GM08714 (cell line): ENCODE measurements around the gene FOXG1.

Source experiments
- H3K4me3 ChIP-seq: fragments of 200-500 bp; sonication (Bioruptor generic); 2 replicates; pipeline ENCODE4 v1.5.1; 2014; ENCODE audit warnings: mild to moderate bottlenecking, low read length, inconsistent platforms
- ZNF274 ChIP-seq: IDR thresholded peaks from 2 replicates; pipeline ENCODE4 v1.6.1; 2012; ENCODE audit warnings: mild to moderate bottlenecking, low read depth, low read length

The FOXG1 gene

DNA sequence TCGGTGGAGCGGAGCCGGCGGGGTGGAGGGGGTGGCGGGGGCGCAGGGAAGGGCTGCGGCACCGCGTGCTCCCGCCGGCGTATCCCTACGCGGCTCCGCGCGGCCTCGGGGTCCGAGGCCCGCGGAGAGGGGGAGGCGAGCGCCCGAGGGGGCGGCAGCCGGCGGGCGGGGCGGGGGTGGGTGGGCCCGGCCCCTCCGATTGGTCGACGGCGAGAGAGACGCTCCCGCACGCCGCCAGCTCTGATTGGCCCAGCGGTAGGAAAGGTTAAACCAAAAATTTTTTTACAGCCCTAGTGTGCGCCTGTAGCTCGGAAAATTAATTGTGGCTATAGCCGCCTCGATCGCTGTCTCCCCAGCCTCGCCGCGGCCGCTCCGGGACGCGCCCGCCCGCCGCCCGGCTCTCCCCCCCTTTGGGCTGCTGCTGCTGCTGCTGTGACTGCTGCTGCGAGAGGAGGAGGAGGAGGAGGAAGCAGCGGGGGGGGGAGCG lies at the start of gene FOXG1:
FOXG1 (plus strand) TSS at position 319 of the 487 bp plus-strand sequence. CDS start 493 bp downstream, outside the sequence.
- no peak for TF ChIP-seq ZNF274
- H3K4me3 ChIP-seq, result peak within 1 kb of the TSS; percentile 51

DNA sequence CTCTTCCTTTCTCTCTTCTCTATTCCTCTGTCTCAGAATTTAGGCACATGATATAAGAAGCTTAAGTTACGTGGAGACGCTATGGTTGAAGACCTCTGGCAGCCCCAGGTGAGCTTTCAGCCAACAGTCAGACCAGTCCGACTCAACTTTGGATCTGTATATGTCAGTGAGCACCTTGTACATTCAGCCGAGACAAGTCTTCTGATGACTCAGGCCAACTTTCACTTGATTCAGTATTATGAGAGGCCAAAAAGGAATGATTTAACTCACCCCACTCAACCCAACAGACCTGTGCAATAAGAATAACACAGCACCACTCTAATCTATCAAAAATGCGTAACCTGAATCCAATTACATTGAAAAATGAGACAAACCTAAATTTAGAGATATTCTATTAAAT lies 47.5 kb upstream of the FOXG1 start:
- no peak overlapping the region for H3K4me3 ChIP-seq
- TF ChIP-seq ZNF274, result no peak

DNA sequence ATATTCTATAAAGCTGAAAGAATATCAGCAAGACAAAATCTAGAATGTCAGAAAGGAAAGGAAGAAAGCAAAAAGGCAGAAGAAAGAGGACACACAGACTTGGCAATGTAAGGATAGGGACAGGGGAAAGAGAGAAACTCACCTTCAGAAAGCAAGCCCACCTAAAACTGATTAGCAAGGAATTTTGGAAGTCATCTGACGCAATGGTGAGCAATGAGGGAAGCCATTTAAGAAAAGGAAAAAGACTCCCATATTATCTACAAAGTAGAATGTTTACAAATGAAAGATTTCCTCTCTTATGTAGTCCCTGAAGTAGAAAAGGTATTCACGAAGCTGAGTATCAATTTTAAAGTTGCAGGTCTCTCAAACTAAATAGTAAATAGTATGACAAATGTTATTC lies 35.2 kb upstream of the FOXG1 start:
- no peak for TF ChIP-seq ZNF274
- H3K4me3 ChIP-seq, result no peak overlapping the region

DNA sequence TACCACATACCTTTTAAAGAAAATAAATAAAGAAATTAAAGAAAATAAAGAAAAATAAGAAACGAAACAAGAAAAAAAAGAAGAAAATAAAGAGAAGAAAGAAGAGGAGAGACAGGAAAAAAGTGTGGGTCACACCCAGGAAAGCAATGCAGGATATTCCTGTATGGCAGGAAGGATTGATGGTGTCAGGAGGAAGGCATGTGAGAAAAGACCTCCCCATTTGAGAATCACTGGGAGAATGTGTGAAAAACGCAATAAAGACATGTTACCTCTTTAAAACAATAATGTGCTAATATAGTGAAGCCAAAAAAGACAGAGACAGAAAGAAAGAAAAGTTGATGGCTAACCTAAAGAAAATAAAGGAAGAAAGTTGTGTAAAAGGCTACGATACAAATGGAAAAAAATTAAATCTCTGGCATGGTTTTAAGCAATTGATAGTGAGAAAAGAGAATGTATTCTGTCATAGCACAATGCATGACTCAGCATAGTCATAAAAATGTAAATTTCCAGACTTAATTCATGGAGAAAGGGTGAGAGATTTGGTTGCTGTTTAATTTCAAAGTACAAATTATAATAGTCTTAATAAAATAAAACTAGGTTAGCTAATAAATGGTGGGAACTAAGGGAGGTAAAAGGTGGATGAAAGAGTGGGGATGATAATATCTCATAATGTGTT lies 24.3 kb upstream of the FOXG1 start:
- H3K4me3 ChIP-seq, result no peak overlapping the region
- no peak for TF ChIP-seq ZNF274

DNA sequence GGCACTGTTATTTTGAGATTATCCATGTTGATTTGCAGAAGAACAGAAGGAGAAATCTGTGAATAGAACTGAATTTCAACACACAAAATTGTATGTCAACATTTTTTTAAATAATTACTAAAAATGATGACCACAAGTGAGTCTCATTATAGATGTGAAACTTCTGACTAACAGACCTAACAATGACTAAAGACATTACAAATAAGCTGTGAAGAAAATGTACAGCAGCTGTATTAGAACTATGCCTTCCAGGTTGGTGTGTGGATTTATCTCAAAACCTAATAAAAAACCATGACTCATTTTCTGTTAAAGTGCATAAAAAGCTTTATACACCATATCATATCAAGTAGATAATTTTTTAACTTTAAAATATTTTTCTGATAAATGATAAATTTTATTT lies 22.5 kb upstream of the FOXG1 start:
- TF ChIP-seq ZNF274, result no peak
- H3K4me3 ChIP-seq, result no peak overlapping the region

DNA sequence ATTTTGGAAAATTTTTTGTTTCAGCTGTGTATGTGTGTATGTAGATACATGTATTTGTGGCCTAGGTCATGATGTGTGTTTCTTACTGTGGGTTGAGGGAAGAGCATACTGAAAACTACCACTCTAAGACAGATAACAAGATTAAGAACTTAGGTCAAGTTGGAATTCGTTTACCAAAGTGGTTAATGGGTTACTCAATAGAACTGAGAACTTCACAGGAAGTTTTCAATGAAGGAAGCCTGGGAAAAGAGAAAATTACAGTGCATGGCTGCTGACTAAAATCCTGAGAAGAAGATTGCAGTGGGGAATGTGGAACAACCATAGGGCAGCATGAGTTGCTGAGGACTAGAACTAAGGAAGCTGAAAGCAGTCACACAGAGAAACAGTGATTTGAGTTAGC lies 21.4 kb upstream of the FOXG1 start:
- H3K4me3 ChIP-seq, result no peak overlapping the region
- TF ChIP-seq ZNF274, result no peak

DNA sequence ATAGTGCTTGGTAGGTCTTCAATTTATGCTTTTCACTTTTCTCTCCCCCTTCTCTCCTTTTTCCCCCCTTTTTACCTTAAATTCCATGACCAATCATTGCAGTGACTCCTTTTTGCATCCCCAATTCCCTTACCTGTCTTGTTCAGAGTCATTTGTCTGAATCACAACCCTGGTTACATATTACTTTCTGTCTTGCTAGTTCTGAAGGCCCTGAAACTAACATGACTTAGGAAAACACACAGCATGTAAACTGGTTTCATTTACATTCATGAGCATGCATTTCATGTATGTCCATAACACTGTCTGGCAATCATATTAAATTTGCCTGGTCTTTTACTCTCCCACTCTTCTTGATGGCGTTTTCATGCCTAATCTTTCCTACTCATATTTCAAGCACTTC lies 20.3 kb upstream of the FOXG1 start:
- TF ChIP-seq ZNF274, result no peak
- H3K4me3 ChIP-seq, result no peak overlapping the region

DNA sequence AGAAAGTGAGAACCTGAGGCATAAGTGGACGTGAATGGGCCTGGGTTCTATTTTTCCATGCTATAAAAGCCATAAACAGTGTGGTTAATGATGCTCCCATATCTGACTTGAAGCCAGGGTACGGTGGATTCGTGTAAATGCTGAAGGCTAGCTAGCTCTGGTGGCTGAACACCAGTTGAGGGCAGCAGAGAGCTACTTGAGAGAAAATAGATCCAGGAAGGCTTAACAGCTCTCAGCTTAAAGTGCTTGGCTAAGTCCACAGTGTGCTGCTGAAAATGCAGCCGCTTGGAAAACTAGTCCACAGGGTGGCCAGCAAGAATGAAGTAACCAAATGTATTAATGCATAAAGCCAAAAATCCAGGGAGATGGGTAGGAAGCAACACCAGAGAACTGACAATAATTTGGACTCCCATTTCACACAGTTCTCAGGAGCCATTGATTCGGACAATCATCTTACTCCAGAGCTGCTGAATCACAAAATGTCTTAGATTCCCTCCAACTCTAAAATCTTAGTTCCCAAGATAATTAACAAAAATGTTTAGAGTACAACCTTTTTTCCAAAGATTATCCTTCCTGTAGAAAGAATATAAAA lies 15.0 kb upstream of the FOXG1 start:
- TF ChIP-seq ZNF274, result no peak
- no peak overlapping the region for H3K4me3 ChIP-seq

DNA sequence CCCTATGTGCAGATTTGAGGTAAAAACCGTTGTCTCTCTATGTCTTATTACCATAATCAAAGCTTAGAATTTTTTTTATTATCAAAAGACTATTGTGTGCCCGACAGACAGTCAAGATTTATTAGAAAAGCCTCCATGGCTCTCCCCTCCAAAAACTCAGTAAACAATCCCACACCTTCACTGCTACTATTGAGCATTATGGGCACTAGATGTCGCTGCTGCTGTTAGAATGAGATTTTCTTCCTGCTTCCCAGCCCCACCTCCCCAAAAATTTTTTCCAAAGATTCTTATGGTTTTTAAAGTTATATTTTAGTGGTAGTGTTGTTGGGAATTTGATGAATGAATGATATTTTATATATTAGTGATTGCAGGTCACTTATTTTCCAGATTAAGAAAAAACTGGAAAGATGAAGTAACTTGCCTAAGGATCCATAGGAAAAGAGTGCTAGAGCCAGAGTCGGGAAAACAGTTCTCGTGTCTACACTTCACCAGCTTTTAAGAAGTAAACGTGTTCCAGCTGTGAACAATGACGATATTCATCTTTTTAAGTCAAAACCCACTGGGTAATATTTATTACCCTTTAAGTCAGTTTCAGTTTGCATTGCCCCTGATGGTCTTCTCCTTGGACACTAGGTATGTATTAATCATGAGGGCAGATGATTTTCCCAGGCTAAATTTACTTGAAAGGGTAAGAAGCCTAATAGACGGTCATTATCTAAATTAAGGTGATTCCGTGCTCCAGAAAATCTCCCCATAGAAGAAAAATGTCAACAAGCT lies 12.2 kb upstream of the FOXG1 start:
- H3K4me3 ChIP-seq, result no peak overlapping the region
- TF ChIP-seq ZNF274, result no peak

DNA sequence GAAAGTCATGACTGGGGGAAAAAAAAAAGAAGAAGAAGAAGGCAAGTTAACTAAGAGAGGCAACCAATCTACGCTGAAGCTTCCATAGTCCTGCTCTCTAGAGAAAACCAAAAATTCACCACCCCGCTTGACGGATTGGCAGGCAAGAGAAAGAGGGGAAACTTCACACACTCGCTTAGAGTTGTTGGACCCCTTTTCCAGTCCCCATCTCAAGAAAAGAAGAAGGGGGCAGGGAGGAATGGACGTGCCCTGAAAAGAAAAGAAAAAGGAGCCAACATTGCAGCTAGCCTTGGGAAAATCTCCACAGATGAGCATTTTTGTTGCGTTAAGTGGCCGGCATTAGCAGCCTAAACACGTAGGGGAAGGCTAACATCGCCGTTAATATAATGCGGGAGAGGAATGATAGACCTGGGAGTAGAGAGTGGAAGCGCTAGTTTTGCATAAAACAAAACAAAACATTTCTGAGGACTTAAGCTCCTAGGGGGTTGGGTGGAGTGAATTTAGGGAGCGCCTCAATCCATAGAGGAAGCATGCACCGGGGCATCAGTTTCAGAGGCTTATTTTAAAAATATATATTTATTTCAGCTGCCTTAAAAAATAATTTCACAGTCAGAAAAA lies 11.3 kb upstream of the FOXG1 start:
- TF ChIP-seq ZNF274, result no peak
- H3K4me3 ChIP-seq, result no peak overlapping the region

DNA sequence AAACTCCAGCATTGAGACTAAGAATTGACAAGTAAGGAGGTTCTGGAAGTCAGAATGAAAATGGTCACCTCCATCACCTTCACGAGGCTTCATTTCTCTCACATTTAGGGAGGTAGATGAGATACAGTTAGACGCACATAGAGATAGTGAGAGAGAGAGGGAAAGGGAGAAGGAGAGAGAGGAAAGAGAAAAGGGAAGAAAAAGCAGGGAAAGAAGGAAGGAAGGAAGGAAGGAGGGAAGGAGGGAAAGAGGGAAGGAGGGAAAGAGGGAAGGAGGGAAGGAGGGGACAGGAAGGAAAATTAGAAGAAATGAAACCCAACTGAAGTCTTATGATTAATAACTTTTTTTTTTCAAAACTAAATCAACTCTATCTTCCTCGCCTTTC lies 10.7 kb upstream of the FOXG1 start:
- no peak for TF ChIP-seq ZNF274
- H3K4me3 ChIP-seq, result no peak overlapping the region

DNA sequence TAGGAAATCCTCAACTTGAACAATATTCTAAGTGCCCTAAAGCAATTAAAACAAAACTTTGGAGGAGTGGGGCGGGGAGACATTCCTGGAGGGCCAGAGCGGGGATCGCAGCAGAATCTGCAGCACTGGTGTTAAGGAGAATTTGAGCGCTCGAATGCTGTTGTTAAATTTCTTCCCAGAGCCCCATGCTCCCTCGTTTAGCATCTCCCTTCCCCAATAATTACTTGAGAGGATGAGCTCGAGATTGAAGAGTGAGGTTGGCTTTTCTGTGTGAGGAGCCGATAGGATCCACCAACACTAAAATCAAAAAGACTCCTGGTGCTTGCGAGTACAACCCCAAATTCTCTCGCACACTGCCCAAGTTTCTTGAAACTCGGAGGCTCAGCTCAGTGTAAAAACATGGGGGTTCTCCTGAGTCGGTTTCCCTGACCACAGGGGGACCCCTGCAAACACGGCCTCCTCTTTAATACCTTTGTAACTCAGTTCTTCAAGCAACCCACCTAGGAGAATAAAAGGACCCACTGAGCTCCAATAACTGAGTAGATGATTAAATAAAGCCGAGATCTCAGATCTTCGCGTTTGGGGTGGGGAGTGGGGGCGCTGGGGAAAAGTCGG lies 10.2 kb upstream of the FOXG1 start:
- TF ChIP-seq ZNF274, result no peak
- no peak overlapping the region for H3K4me3 ChIP-seq

DNA sequence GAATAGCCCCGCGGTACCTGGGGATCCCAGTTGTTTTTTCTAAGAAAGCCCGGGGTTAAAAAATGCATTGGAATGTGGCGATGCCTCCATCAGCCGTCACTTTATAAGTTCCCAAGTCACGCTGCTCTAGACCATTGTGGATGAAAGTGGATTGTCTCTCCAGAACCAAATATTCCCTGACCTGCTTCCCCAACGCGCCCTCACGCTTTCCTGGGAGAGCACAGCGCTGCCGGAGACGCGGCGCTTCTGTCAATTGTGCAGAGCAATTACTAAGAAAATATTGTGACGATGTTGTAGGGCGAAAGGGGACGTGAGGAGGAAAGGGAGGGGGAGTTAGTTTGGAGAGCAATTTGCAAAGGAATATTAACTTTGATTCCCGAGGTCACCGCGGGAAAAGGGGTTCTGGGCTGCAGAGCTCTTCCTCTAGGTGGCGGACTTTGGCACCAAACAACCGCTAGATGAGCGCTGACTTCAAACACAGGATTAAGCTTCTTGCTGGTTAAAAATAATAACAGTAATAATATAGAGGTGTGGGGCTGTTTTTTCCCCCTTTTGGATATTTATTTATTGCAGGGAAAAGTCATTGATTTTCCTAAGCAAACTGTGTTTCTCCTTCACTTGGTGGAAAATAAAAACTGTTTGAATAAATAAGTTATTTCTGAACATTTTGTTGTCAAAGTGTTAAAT lies 9.6 kb upstream of the FOXG1 start:
- no peak overlapping the region for H3K4me3 ChIP-seq
- TF ChIP-seq ZNF274, result no peak

DNA sequence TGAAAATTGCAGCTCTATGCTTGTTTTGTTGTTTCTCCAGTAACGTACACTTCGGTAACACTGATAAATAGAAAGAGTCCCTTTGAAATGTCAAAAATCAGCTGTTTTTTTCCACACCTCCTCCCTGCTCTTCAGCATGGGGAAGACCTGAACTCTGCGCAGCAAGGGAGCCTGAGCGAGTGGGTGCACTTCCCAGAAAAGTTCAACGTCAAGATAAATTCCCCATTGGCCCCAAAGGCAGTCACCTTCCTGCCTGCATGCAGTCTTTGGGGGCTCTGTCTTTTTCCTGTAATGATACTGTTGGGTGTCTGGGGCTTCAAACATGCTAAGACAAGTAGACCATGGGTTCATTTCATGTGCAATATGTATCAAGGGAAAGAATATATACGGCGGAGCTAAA lies 8.8 kb upstream of the FOXG1 start:
- TF ChIP-seq ZNF274, result no peak
- H3K4me3 ChIP-seq, result no peak overlapping the region
